A549 (cell line): ENCODE data around the gene CLASP1.
"Not testable (repeated sequence)": the region's sequence is repeated elsewhere in the genome, so short reads cannot be mapped to it uniquely, and the experiment has no call there.

ENCODE experiments used
- CBX2 ChIP-seq: fragments of 200-600 bp; sonication (generic); IDR thresholded peaks from 2 replicates; pipeline ENCODE4 v1.6.1; 2016; ENCODE audit warnings: low read depth, mild to moderate bottlenecking, borderline replicate concordance
- EP300 ChIP-seq, 2 experiments: fragments of >200 bp; sonication (Bioruptor Twin); formaldehyde crosslinking; IDR thresholded peaks; 2 replicates in 1 of 2; 3 replicates in 1 of 2; pipeline ENCODE4 v1.6.1; 2016 to 2017
- MAFK ChIP-seq: fragments of 450-650 bp; IDR thresholded peaks from 2 replicates; pipeline ENCODE4 v1.6.1; 2014; ENCODE audit not compliant: partially characterized antibody
- MYC ChIP-seq: IDR thresholded peaks from 2 replicates; pipeline ENCODE4 v1.6.1; 2012; ENCODE audit warnings: mild to moderate bottlenecking, inconsistent platforms, low read length, improper control_type of control experiment, borderline replicate concordance
- POLR2A ChIP-seq: IDR thresholded peaks from 2 replicates; pipeline ENCODE4 v1.6.1; 2012; ENCODE audit warnings: mild to moderate bottlenecking, low read length
- POLR2AphosphoS2 ChIP-seq: conservative IDR thresholded peaks from 2 replicates; pipeline ENCODE4 v1.6.1; 2012; ENCODE audit warnings: low read length, improper control_type of control experiment, inconsistent platforms
- TF ChIP-seq, protein P1 (sequence below): fragments of >200 bp; sonication (Bioruptor Twin); formaldehyde crosslinking; IDR thresholded peaks from 3 replicates; pipeline ENCODE4 v1.5.1; 2016
- TF ChIP-seq, protein P2 (sequence below): fragments of 200-600 bp; sonication (generic); IDR thresholded peaks from 2 replicates; pipeline ENCODE4 v1.6.1; 2016; ENCODE audit warnings: antibody characterized with exemption, mild to moderate bottlenecking, moderate library complexity

DNA sequence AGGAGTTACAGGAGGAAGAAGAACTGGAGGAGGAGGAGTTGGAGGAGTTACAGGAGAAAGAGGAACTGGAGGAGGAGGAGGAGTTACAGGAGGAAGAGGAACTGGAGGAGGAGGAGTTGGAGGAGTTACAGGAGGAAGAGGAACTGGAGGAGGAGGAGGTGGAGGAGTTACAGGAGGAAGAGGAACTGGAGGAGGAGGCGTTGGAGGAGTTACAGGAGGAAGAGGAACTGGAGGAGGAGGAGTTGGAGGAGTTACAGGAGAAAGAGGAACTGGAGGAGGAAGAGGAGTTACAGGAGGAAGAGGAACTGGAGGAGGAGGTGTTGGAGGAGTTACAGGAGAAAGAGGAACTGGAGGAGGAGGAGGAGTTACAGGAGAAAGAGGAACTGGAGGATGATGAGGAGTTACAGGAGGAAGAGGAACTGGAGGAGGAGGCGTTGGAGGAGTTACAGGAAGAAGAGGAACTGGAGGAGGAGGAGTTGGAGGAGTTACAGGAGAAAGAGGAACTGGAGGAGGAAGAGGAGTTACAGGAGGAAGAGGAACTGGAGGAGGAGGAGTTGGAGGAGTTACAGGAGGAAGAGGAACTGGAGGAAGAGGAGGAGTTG is 38.1 kb downstream of the CLASP1 start:
- not testable (repeated sequence) for TF ChIP-seq EP300 (IDR thresholded peaks at IDR 0.05); POLR2AphosphoS2; CBX2; POLR2A; MAFK; MYC
- TF ChIP-seq, protein P1, sequence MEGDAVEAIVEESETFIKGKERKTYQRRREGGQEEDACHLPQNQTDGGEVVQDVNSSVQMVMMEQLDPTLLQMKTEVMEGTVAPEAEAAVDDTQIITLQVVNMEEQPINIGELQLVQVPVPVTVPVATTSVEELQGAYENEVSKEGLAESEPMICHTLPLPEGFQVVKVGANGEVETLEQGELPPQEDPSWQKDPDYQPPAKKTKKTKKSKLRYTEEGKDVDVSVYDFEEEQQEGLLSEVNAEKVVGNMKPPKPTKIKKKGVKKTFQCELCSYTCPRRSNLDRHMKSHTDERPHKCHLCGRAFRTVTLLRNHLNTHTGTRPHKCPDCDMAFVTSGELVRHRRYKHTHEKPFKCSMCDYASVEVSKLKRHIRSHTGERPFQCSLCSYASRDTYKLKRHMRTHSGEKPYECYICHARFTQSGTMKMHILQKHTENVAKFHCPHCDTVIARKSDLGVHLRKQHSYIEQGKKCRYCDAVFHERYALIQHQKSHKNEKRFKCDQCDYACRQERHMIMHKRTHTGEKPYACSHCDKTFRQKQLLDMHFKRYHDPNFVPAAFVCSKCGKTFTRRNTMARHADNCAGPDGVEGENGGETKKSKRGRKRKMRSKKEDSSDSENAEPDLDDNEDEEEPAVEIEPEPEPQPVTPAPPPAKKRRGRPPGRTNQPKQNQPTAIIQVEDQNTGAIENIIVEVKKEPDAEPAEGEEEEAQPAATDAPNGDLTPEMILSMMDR: not testable (repeated sequence)
- TF ChIP-seq, protein P2, sequence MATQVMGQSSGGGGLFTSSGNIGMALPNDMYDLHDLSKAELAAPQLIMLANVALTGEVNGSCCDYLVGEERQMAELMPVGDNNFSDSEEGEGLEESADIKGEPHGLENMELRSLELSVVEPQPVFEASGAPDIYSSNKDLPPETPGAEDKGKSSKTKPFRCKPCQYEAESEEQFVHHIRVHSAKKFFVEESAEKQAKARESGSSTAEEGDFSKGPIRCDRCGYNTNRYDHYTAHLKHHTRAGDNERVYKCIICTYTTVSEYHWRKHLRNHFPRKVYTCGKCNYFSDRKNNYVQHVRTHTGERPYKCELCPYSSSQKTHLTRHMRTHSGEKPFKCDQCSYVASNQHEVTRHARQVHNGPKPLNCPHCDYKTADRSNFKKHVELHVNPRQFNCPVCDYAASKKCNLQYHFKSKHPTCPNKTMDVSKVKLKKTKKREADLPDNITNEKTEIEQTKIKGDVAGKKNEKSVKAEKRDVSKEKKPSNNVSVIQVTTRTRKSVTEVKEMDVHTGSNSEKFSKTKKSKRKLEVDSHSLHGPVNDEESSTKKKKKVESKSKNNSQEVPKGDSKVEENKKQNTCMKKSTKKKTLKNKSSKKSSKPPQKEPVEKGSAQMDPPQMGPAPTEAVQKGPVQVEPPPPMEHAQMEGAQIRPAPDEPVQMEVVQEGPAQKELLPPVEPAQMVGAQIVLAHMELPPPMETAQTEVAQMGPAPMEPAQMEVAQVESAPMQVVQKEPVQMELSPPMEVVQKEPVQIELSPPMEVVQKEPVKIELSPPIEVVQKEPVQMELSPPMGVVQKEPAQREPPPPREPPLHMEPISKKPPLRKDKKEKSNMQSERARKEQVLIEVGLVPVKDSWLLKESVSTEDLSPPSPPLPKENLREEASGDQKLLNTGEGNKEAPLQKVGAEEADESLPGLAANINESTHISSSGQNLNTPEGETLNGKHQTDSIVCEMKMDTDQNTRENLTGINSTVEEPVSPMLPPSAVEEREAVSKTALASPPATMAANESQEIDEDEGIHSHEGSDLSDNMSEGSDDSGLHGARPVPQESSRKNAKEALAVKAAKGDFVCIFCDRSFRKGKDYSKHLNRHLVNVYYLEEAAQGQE: not testable (repeated sequence)
